Thyroid gland (tissue), 4 donors: ENCODE data around the gene KDM4B. TPM values are rescaled to one million over a fixed set of nuclear protein-coding genes. Genes with fewer than 3 reads are reported as not detected.

Experiments used
- DNase-seq, 2 donors: peaks; one replicate each; pipeline ENCODE4 v3.0.0-alpha.2; 2019
- H3K27ac ChIP-seq, 3 donors: fragments of 200-600 bp; sonication (generic); 1 replicate in 2 of 3; 2 replicates in 1 of 3; pipeline ENCODE4 v1.5.1; 2016 to 2019; ENCODE audit warnings: mild to moderate bottlenecking in 1 of 3, moderate library complexity in 1 of 3
- H3K27me3 ChIP-seq: fragments of 200-600 bp; sonication (generic); one replicate; pipeline ENCODE4 v1.5.1; 2019
- H3K36me3 ChIP-seq, 2 donors: fragments of 200-600 bp; sonication (generic); one replicate each; pipeline ENCODE4 v1.5.1; 2016 to 2019
- H3K4me1 ChIP-seq, 2 donors: fragments of 200-600 bp; sonication (generic); one replicate each; pipeline ENCODE4 v1.5.1; 2017 to 2019
- H3K4me3 ChIP-seq, 3 donors: fragments of 200-600 bp; sonication (generic); replicated peaks in 1 of 3; 1 replicate in 2 of 3; 2 replicates in 1 of 3; pipeline ENCODE4 v1.5.1; 2016; ENCODE audit warnings: mild to moderate bottlenecking in 1 of 3
- H3K9me3 ChIP-seq: fragments of 200-600 bp; sonication (generic); one replicate; pipeline ENCODE4 v1.5.1; 2017
- POLR2A ChIP-seq, 2 donors: fragments of 450-650 bp; IDR thresholded peaks; one replicate each; pipeline ENCODE4 v1.6.1; 2017; ENCODE audit warnings: antibody characterized with exemption in 2 of 2, mild to moderate bottlenecking in 2 of 2, moderate library complexity in 1 of 2
- WGBS, 2 donors: methylation state at CpG; one replicate each; pipeline ENCODE4 v1.1.5; 2017; 5-methylcytosine and 5-hydroxymethylcytosine counted together
- intact Hi-C: fragments of 100-400 bp; cut with DNase I; formaldehyde crosslinking; loops from one replicate; pipeline ENCODE4 v1.15.1; 2023
- microRNA-seq: library from miRNA; unstranded; fragments of <30 nt; microRNA quantifications from one replicate; pipeline ENCODE4, GENCODE V29; 2016
- small RNA-seq: library from RNA; depleted of rRNA; stranded (forward); fragments of <200 nt; gene quantifications from one replicate; pipeline ENCODE3, GENCODE V24; 2016
- total RNA-seq, 4 donors: library from RNA; depleted of rRNA; stranded (reverse); fragments of >200 nt; gene quantifications; one replicate each; pipeline ENCODE4 v1.2.3, GENCODE V29; 2016
- TF ChIP-seq, protein P1 (sequence below), 6 experiments: fragments of 200-600 bp in 3 of 6; fragments of 450-650 bp in 3 of 6; sonication (generic) in 3 of 6; IDR thresholded peaks; one replicate each; pipeline ENCODE4 v1.5.1; 2016 to 2019; ENCODE audit warnings: antibody characterized with exemption in 6 of 6, mild to moderate bottlenecking in 2 of 6, inconsistent platforms in 1 of 6, moderate library complexity in 1 of 6

The KDM4B gene
- total RNA-seq, 4 donors from 2014 or later = 44.3 to 87.2 (median 75.8) TPM

DNA sequence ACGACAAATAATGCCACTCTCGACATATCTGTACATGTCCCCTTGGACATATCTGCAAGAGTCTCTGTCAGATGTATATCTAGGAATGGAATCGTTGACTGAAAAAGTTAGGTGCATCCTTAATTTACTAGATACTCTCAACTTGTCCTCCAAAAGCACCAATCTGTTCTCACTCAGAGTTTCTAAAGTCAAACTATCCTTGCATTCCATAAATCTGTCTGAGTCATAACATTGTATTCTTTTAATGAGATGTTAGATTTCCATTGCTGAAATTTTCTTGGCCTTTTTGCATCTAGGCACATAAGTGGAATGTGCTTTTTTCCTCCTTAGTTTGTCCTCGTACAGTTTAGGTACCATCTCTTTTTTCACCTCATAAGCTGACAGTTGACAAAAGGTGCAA lies 231.9 kb downstream of the KDM4B start:
- WGBS, 2 donors = 81 to 95% methylated on average over 4 of the region's 4 CpGs
- TF ChIP-seq, protein P1, sequence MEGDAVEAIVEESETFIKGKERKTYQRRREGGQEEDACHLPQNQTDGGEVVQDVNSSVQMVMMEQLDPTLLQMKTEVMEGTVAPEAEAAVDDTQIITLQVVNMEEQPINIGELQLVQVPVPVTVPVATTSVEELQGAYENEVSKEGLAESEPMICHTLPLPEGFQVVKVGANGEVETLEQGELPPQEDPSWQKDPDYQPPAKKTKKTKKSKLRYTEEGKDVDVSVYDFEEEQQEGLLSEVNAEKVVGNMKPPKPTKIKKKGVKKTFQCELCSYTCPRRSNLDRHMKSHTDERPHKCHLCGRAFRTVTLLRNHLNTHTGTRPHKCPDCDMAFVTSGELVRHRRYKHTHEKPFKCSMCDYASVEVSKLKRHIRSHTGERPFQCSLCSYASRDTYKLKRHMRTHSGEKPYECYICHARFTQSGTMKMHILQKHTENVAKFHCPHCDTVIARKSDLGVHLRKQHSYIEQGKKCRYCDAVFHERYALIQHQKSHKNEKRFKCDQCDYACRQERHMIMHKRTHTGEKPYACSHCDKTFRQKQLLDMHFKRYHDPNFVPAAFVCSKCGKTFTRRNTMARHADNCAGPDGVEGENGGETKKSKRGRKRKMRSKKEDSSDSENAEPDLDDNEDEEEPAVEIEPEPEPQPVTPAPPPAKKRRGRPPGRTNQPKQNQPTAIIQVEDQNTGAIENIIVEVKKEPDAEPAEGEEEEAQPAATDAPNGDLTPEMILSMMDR (IDR thresholded peaks at IDR 0.05) = no peak
- TF ChIP-seq POLR2A (IDR thresholded peaks at IDR 0.05) = no peak
- Histone ChIP-seq H3K4me1 (no peaks in the 10 kb centered on the region), H3K9me3 (no peaks in the 10 kb centered on the region), H3K36me3 (no peaks in the 10 kb centered on the region), H3K27me3 (no peaks in the 10 kb centered on the region), H3K4me3 (no peak overlapping the region), H3K27ac (no peak overlapping the region)
- DNase-seq = no peak
- intact Hi-C loops = no loop called here

- TF ChIP-seq, protein P1 (IDR thresholded peaks at IDR 0.05) = no peak
- TF ChIP-seq POLR2A (IDR thresholded peaks at IDR 0.05) = no peak
- Histone ChIP-seq H3K36me3 (peaks cover 0 to 4% of the 10 kb centered on the region in 2 donors), H3K4me3 (no peak overlapping the region), H3K9me3 (no peaks in the 10 kb centered on the region), H3K4me1 (no peaks in the 10 kb centered on the region), H3K27ac (no peak overlapping the region), H3K27me3 (no peaks in the 10 kb centered on the region)
- no peak for DNase-seq
- intact Hi-C loops = no loop called here
- 89 to 99% methylated on average over 4 of the region's 4 CpGs for WGBS, 2 donors
These were observed 233.6 kb downstream of the KDM4B start for GRCh38 chr19:5202553-5202952.

Small RNAs within 50 kb of the gene (microRNA-seq; reads per million reads assigned to microRNA genes)
- gene MIR4747 = not detected

Small RNAs within 50 kb of the gene (small RNA-seq; reads per million reads assigned to genes)
- gene MIR4747 = not detected

Other genes with a start within 250 kb of the KDM4B start
- gene DPP9, start 245.3 kb upstream of the KDM4B start, total RNA-seq = 10 to 100 TPM; 32.0 to 50.7 (median 42.9) TPM
- gene FEM1A, start 177.4 kb upstream of the KDM4B start, total RNA-seq = 10 to 100 TPM; 11.3 to 21.0 (median 15.8) TPM
- gene TICAM1, start 137.4 kb upstream of the KDM4B start, total RNA-seq = 1 to 10 TPM; 5.2 to 7.0 (median 6.3) TPM
- 10 to 100 TPM; 24.4 to 41.3 (median 38.0) TPM for gene PLIN3, start 101.4 kb upstream of the KDM4B start, total RNA-seq
- gene ARRDC5, start 66.2 kb upstream of the KDM4B start, total RNA-seq = not detected
- gene UHRF1, start 59.6 kb upstream of the KDM4B start, total RNA-seq = under 1 TPM; 0.11 to 0.71 (median 0.41) TPM